ENCODE data around the gene DCTPP1. TPM values are rescaled to one million over a fixed set of nuclear protein-coding genes. Genes with fewer than 3 reads are reported as not detected.
"Not testable (repeated sequence)": the region's sequence is repeated elsewhere in the genome, so short reads cannot be mapped to it uniquely, and the experiment has no call there.

DCTPP1 gene
- total RNA-seq, 1 donor from 2014 or later, result 26.4 TPM

DNA sequence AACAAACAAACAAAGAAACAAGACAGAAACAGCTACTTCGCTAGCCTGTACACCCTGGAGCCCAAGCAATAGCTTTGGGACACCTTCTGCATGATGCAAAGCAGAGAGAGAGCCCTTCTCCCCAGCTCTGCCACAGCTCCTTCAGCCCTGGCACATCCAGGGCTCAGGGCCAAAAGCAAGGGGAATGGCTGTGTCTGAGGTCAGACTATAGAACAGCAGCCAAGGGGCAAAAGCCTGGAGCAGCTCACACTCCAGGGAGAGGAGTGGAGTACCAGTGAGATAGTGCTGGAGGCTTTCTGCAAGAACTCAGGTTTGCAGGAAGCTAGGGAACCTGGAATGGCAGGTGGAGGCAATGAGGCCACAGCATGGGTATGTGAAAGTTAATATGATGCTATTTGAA lies 27.4 kb upstream of the DCTPP1 start:
- H3K4me1 Mint-ChIP-seq (ENCODE audit: low read depth), result no peaks in the 10 kb centered on the region
- no peak for DNase-seq (ENCODE audit: low spot score)
- no peaks in the 10 kb centered on the region for H3K36me3 Mint-ChIP-seq (ENCODE audit: low read depth)
- no peaks in the 10 kb centered on the region for H3K9me3 Mint-ChIP-seq (ENCODE audit: low read depth)
- H3K4me3 Mint-ChIP-seq (ENCODE audit: unreplicated experiment), result no peak overlapping the region
- no peak overlapping the region for H3K27ac Mint-ChIP-seq (ENCODE audit: unreplicated experiment)
- TF ChIP-seq, protein P1, sequence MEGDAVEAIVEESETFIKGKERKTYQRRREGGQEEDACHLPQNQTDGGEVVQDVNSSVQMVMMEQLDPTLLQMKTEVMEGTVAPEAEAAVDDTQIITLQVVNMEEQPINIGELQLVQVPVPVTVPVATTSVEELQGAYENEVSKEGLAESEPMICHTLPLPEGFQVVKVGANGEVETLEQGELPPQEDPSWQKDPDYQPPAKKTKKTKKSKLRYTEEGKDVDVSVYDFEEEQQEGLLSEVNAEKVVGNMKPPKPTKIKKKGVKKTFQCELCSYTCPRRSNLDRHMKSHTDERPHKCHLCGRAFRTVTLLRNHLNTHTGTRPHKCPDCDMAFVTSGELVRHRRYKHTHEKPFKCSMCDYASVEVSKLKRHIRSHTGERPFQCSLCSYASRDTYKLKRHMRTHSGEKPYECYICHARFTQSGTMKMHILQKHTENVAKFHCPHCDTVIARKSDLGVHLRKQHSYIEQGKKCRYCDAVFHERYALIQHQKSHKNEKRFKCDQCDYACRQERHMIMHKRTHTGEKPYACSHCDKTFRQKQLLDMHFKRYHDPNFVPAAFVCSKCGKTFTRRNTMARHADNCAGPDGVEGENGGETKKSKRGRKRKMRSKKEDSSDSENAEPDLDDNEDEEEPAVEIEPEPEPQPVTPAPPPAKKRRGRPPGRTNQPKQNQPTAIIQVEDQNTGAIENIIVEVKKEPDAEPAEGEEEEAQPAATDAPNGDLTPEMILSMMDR (IDR thresholded peaks at IDR 0.05), result no peak
- H3K27me3 Mint-ChIP-seq (ENCODE audit: low read depth), result peaks cover 2% of the 10 kb centered on the region

DNA sequence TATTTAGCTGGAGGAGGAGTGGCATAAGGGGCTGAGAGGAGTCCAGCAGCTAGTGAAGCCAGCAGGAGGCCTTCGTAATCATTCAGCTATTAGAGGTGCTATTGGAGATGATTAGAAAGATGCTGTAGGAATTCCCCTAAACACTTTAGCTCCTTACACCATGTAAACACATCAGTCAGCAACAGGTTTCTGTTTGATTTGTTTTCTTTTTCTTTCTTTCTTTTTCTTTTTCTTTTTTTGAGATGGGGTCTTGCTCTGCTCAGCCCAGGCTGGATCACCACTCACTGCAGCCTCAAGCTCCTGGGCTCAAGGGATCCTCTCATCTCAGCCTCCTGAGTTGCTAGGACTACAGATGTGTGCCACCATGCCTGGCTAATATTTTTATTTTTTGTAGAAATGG lies 26.5 kb upstream of the DCTPP1 start:
- no peak overlapping the region for H3K4me3 Mint-ChIP-seq (ENCODE audit: unreplicated experiment)
- peaks cover 2% of the 10 kb centered on the region for H3K27me3 Mint-ChIP-seq (ENCODE audit: low read depth)
- no peaks in the 10 kb centered on the region for H3K36me3 Mint-ChIP-seq (ENCODE audit: low read depth)
- TF ChIP-seq, protein P1 (IDR thresholded peaks at IDR 0.05), result no peak
- DNase-seq (ENCODE audit: low spot score), result no peak
- no peak overlapping the region for H3K27ac Mint-ChIP-seq (ENCODE audit: unreplicated experiment)
- H3K4me1 Mint-ChIP-seq (ENCODE audit: low read depth), result no peaks in the 10 kb centered on the region
- no peaks in the 10 kb centered on the region for H3K9me3 Mint-ChIP-seq (ENCODE audit: low read depth)

DNA sequence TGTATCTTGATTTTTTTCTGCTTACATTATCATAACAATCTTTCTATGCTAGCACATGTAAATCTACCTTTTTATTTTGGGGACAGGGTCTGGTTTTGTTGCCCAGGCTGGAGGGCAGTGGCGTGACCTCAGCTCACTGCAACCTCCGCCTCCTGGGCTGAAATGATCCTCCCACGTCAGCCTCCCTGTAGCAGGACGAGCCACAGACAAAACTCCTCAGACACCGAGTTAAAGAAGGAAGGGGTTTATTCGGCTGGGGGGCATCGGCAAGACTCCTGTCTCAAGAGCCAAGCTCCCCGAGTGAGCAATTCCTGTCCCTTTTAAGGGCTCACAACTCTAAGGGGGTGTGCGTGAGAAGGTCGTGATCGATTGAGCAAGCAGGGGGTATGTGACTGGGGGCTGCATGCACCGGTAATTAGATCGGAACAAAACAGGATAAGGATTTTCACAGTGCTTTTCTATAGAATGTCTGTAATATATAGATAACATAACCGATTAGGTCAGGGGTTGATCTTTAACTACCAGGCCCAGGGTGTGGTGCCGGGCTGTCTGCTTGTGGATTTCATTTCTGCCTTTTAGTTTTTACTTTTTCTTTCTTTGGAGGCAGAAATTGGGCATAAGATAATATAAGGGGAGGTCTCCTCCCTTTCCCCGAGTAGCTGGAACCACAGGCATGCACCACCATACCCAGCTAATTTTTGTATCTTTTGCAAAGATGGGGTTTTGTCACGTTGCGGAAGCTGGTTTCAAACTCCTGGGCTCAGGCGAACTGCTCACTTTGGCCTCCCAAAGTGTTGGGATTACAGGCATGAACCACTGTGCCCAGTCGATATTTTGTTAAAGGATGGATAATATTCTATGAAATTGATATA lies 23.1 kb upstream of the DCTPP1 start:
- H3K9me3 Mint-ChIP-seq (ENCODE audit: low read depth); H3K27me3 Mint-ChIP-seq (ENCODE audit: low read depth); H3K4me3 Mint-ChIP-seq (ENCODE audit: unreplicated experiment); DNase-seq (ENCODE audit: low spot score); H3K36me3 Mint-ChIP-seq (ENCODE audit: low read depth); H3K4me1 Mint-ChIP-seq (ENCODE audit: low read depth); H3K27ac Mint-ChIP-seq (ENCODE audit: unreplicated experiment): not testable (repeated sequence)

DNA sequence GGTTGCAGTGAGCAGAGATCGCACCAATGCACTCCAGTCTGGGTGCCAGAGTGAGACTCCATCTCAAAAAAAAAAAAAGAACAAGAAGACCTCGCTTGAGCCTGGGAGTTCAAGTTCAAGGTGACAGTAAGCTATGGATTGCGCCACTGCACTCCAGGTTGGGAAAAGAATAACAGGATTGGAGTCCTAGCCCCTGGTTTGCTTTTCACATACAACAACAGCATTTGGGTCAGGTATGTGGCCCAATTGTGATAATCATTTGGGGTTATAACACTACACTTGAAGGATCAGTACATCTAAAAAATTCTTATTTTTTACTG lies 19.2 kb upstream of the DCTPP1 start:
- Mint-ChIP-seq H3K9me3 (ENCODE audit: low read depth) (peaks cover 4% of the 10 kb centered on the region), H3K4me1 (ENCODE audit: low read depth) (peaks cover 17% of the 10 kb centered on the region)

DNA sequence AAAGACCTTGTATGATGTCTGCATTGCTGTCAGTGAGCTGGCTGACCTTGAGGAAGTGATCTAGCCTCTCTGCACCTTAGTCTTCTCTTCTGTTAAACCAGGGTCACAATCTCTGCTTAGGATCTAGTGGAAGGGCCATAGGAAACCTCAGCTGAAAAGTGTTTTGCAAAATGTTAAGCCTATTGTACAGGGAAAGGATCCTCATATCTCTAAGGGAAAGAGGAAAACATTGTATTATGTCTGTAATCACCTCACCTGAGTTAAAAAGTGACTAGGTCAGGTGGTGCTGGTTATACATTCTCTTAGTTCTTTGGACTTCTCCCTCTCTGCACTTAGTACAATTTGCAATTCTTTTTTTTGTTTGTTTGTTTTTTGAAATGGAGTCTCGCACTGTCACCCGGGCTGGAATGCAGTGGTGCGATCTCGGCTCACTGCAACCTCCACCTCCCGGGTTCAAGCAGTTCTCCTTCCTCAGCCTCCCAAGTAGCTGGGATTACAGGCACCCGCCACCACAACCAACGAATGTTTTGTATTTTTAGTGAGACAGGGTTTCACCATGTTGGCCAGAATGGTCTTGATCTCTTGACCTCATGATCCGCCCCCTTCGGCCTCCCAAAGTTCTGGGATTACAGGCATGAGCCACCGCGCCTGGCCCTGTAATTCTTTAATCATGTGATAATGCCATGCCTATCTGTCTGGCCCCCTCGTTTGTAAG lies 17.8 kb upstream of the DCTPP1 start:
- DNase-seq (ENCODE audit: low spot score), result no peak
- Mint-ChIP-seq H3K27ac (ENCODE audit: unreplicated experiment) (no peak overlapping the region), H3K4me1 (ENCODE audit: low read depth) (peaks cover 29% of the 10 kb centered on the region), H3K4me3 (ENCODE audit: unreplicated experiment) (no peak overlapping the region), H3K9me3 (ENCODE audit: low read depth) (peaks cover 4% of the 10 kb centered on the region), H3K36me3 (ENCODE audit: low read depth) (peaks cover 14% of the 10 kb centered on the region), H3K27me3 (ENCODE audit: low read depth) (no peaks in the 10 kb centered on the region)
- TF ChIP-seq, protein P1 (IDR thresholded peaks at IDR 0.05), result no peak

More for the DNA sequence above, 19.2 kb upstream of the DCTPP1 start:
- DNase-seq (ENCODE audit: low spot score), result no peak
- TF ChIP-seq, protein P1 (IDR thresholded peaks at IDR 0.05), result no peak
- H3K27ac Mint-ChIP-seq (ENCODE audit: unreplicated experiment), result no peak overlapping the region
- H3K4me3 Mint-ChIP-seq (ENCODE audit: unreplicated experiment), result no peak overlapping the region
- peaks cover 4% of the 10 kb centered on the region for H3K36me3 Mint-ChIP-seq (ENCODE audit: low read depth)
- H3K27me3 Mint-ChIP-seq (ENCODE audit: low read depth), result no peaks in the 10 kb centered on the region
